Putamen (tissue), 1 donor: ENCODE measurements around the gene ATP8B3.

Source experiments
- DNase-seq: peaks from one replicate; pipeline ENCODE4 v3.0.0-alpha.2; 2016; ENCODE audit warnings: low spot score

The ATP8B3 gene

GRCh38 chr19:1757468-1758230 lies 54.4 kb downstream of the ATP8B3 start:
- DNase-seq: no peak

GRCh38 chr19:1756705-1757465 lies 55.2 kb downstream of the ATP8B3 start:
- DNase-seq: no peak

GRCh38 chr19:1756264-1756663 lies 55.8 kb downstream of the ATP8B3 start:
- no peak for DNase-seq

- no peak for DNase-seq
Measured at GRCh38 chr19:1755467-1756171, 56.5 kb downstream of the ATP8B3 start.

GRCh38 chr19:1754636-1755466 lies 57.2 kb downstream of the ATP8B3 start:
- no peak for DNase-seq

- DNase-seq: no peak
Measured at GRCh38 chr19:1754018-1754635, 57.9 kb downstream of the ATP8B3 start.

- no peak for DNase-seq
Measured at GRCh38 chr19:1752757-1753728, 59.0 kb downstream of the ATP8B3 start, which contains the start of gene ONECUT3. ONECUT3 (plus strand) TSS chr19:1753506; CDS start chr19:1753663, 157 bp downstream.

- no peak for DNase-seq
Measured at GRCh38 chr19:1752009-1752756, 59.9 kb downstream of the ATP8B3 start.

- DNase-seq: no peak
Measured at GRCh38 chr19:1751367-1752008, 60.6 kb downstream of the ATP8B3 start.

GRCh38 chr19:1750343-1751021 lies 61.6 kb downstream of the ATP8B3 start:
- DNase-seq: no peak

- DNase-seq: no peak
Measured at GRCh38 chr19:1749373-1750342, 62.4 kb downstream of the ATP8B3 start.

GRCh38 chr19:1748873-1749341 lies 63.2 kb downstream of the ATP8B3 start:
- no peak for DNase-seq

GRCh38 chr19:1748115-1748872 lies 63.8 kb downstream of the ATP8B3 start:
- no peak for DNase-seq

GRCh38 chr19:1747285-1748114 lies 64.6 kb downstream of the ATP8B3 start:
- no peak for DNase-seq
